RWPE1 (cell line): ENCODE measurements around the gene HELB.

Source experiments
- CTCF ChIA-PET: fragments of 350-600 bp; sonication (Branson Sonifier 250); formaldehyde crosslinking; extraction: SDS; loops from one replicate; lab custom pipeline; 2021; lab: Yijun Ruan, JAX
- POLR2A ChIA-PET: fragments of 400-600 bp; formaldehyde crosslinking; extraction: SDS; loops from one replicate; lab custom pipeline; 2020; ENCODE audit warnings: antibody characterized with exemption; ENCODE audit not compliant: low non-redundant PET; lab: Yijun Ruan, JAX
- DNase-seq: peaks from one replicate; pipeline ENCODE4 v3.0.0; 2012; ENCODE audit warnings: low spot score
- H3K27ac ChIP-seq: fragments of 450-650 bp; 2 replicates; pipeline ENCODE4 v1.5.1; 2017
- CTCF ChIP-seq: fragments of 450-650 bp; conservative IDR thresholded peaks from 2 replicates; pipeline ENCODE4 v1.5.1; 2017; ENCODE audit warnings: low read depth, mild to moderate bottlenecking

Gene HELB

GRCh38 chr12:66341126-66341525, 38.8 kb downstream of the HELB start:
- POLR2A ChIA-PET: no interaction called here
- no peak for TF ChIP-seq CTCF
- DNase-seq: no peak
- H3K27ac ChIP-seq: no peak overlapping the region
- CTCF ChIA-PET: no interaction called here

- TF ChIP-seq CTCF: no peak
- POLR2A ChIA-PET: no interaction called here
- CTCF ChIA-PET: interaction anchor here (0.7 kb wide), 2 partner anchors 26 to 50 kb away, joined by 3 to 4 read pairs; no protein-coding TSS in a partner anchor
- DNase-seq: no peak
- no peak overlapping the region for H3K27ac ChIP-seq
These were observed 42.9 kb downstream of the HELB start for GRCh38 chr12:66345212-66345611.

GRCh38 chr12:66345956-66346355, 43.7 kb downstream of the HELB start:
- TF ChIP-seq CTCF: no peak
- CTCF ChIA-PET: no interaction called here
- DNase-seq: no peak
- POLR2A ChIA-PET: no interaction called here
- H3K27ac ChIP-seq: no peak overlapping the region

GRCh38 chr12:66351301-66351700, 49.0 kb downstream of the HELB start:
- ChIA-PET POLR2A (no interaction called here), CTCF (no interaction called here)
- no peak for DNase-seq
- H3K27ac ChIP-seq: no peak overlapping the region
- no peak for TF ChIP-seq CTCF

GRCh38 chr12:66352197-66352596, 49.9 kb downstream of the HELB start:
- 0 out of 2 replicates have a peak, but pooled peaks have one; percentile 14 for TF ChIP-seq CTCF
- DNase-seq: no peak
- no peak overlapping the region for H3K27ac ChIP-seq
- ChIA-PET POLR2A (no interaction called here), CTCF (interaction anchor here (0.8 to 1.1 kb wide), 5 partner anchors 340 to 357 kb away, joined by 3 to 9 read pairs (median 3); no protein-coding TSS in a partner anchor)

GRCh38 chr12:66352899-66353298, 50.6 kb downstream of the HELB start:
- POLR2A ChIA-PET: no interaction called here
- TF ChIP-seq CTCF: no peak

More at GRCh38 chr12:66352899-66353298, 50.6 kb downstream of the HELB start:
- CTCF ChIA-PET: interaction anchor here (0.6 to 1.1 kb wide), 5 partner anchors 341 to 356 kb away, joined by 3 to 9 read pairs (median 4); no protein-coding TSS in a partner anchor
- H3K27ac ChIP-seq: no peak overlapping the region
- DNase-seq: no peak
